Astrocyte (in vitro differentiated cells and primary cell): ENCODE measurements around the gene SPART.

ENCODE experiments used
- EZH2 ChIP-seq: IDR thresholded peaks from 2 replicates; pipeline ENCODE4 v1.6.1; 2012; ENCODE audit warnings: mild to moderate bottlenecking, low read length, inconsistent platforms; ENCODE audit not compliant: insufficient read depth
- TF ChIP-seq, protein P1 (sequence below): IDR thresholded peaks from 2 replicates; pipeline ENCODE4 v1.5.1; 2011; ENCODE audit warnings: low read depth, mild to moderate bottlenecking, inconsistent platforms, low read length, moderate library complexity; ENCODE audit not compliant: insufficient read depth

- TF ChIP-seq, protein P1, sequence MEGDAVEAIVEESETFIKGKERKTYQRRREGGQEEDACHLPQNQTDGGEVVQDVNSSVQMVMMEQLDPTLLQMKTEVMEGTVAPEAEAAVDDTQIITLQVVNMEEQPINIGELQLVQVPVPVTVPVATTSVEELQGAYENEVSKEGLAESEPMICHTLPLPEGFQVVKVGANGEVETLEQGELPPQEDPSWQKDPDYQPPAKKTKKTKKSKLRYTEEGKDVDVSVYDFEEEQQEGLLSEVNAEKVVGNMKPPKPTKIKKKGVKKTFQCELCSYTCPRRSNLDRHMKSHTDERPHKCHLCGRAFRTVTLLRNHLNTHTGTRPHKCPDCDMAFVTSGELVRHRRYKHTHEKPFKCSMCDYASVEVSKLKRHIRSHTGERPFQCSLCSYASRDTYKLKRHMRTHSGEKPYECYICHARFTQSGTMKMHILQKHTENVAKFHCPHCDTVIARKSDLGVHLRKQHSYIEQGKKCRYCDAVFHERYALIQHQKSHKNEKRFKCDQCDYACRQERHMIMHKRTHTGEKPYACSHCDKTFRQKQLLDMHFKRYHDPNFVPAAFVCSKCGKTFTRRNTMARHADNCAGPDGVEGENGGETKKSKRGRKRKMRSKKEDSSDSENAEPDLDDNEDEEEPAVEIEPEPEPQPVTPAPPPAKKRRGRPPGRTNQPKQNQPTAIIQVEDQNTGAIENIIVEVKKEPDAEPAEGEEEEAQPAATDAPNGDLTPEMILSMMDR = peak; percentile 64
- no peak for TF ChIP-seq EZH2
These were observed 70.8 kb downstream of the SPART start for GRCh38 chr13:36275190-36276002.
